Colonic mucosa (tissue), 4 donors: Measurements from ENCODE around the gene NLRX1. TPM values are rescaled to one million over a fixed set of nuclear protein-coding genes. Genes with fewer than 3 reads are reported as not detected.

Experiments
- DNase-seq: peaks from one replicate; pipeline ENCODE4 v3.0.0-alpha.2; 2020
- H3K27ac ChIP-seq: fragments of 200-600 bp; one replicate; pipeline ENCODE4 v1.8.0; 2021
- H3K27me3 ChIP-seq: fragments of 200-600 bp; one replicate; pipeline ENCODE4 v1.8.0; 2021
- H3K36me3 ChIP-seq: fragments of 200-600 bp; one replicate; pipeline ENCODE4 v1.8.0; 2021
- H3K4me1 ChIP-seq: fragments of 200-600 bp; one replicate; pipeline ENCODE4 v1.8.0; 2021; ENCODE audit warnings: mild to moderate bottlenecking
- H3K4me3 ChIP-seq: fragments of 200-600 bp; one replicate; pipeline ENCODE4 v1.8.0; 2021
- H3K9ac ChIP-seq, 2 donors: one replicate each; pipeline ENCODE4 v1.7.0; 2013; ENCODE audit warnings: control low read depth in 2 of 2, low read depth in 2 of 2, low read length in 2 of 2
- H3K9me3 ChIP-seq: fragments of 200-600 bp; one replicate; pipeline ENCODE4 v1.8.0; 2021
- CTCF ChIP-seq: fragments of 200-600 bp; IDR thresholded peaks from one replicate; pipeline ENCODE4 v1.8.0; 2022; ENCODE audit warnings: antibody characterized with exemption, mild to moderate bottlenecking
- intact Hi-C: fragments of 100-400 bp; cut with DNase I; formaldehyde crosslinking; loops from one replicate; pipeline ENCODE4 v1.14.1; 2022
- total RNA-seq, 2 donors: library from RNA; stranded (reverse); fragmentation: NEBNext Ultra II Directional in 1 of 2; extraction: Animal tissue kit (Norgen Biotek cat#: 25700) in 1 of 2; gene quantifications; one replicate each; pipeline ENCODE4 v1.2.1, GENCODE V29; 2021
- donor health status: healthy.
- donor health status: DM: no; HTN: no; CAD: no.
- donor health status: DM: no; HTN: no; CAD: no.

NLRX1 gene
- total RNA-seq, 2 donors from 2014 or later, result 16.5 to 17.1 TPM

GRCh38 chr11:119145551-119145950, 23.0 kb upstream of the NLRX1 start:
- intact Hi-C loops, result no loop called here
- Histone ChIP-seq H3K9ac (no peak overlapping the region), H3K36me3 (no peaks in the 10 kb centered on the region), H3K9me3 (no peaks in the 10 kb centered on the region), H3K27ac (no peak overlapping the region), H3K27me3 (peaks cover 26% of the 10 kb centered on the region), H3K4me3 (no peak overlapping the region), H3K4me1 (no peaks in the 10 kb centered on the region)
- TF ChIP-seq CTCF, result no peak
- no peak for DNase-seq

GRCh38 chr11:119147604-119148333, 20.8 kb upstream of the NLRX1 start:
- no peak for TF ChIP-seq CTCF
- H3K9ac ChIP-seq, result no peak overlapping the region
- no peaks in the 10 kb centered on the region for H3K9me3 ChIP-seq
- H3K36me3 ChIP-seq, result no peaks in the 10 kb centered on the region
- no peaks in the 10 kb centered on the region for H3K4me1 ChIP-seq
- H3K27ac ChIP-seq, result no peak overlapping the region
- intact Hi-C loops, result no loop called here
- no peak overlapping the region for H3K4me3 ChIP-seq
- DNase-seq, result no peak
- peaks cover 26% of the 10 kb centered on the region for H3K27me3 ChIP-seq

- H3K9me3 ChIP-seq, result no peaks in the 10 kb centered on the region
- no peak for TF ChIP-seq CTCF
- peaks cover 26% of the 10 kb centered on the region for H3K27me3 ChIP-seq
- H3K9ac ChIP-seq, result peak overlapping the region in 1 of 2 donors; percentile 27
- H3K36me3 ChIP-seq, result no peaks in the 10 kb centered on the region
- no peak for DNase-seq
- H3K4me1 ChIP-seq, result no peaks in the 10 kb centered on the region
- intact Hi-C loops, result no loop called here
- H3K27ac ChIP-seq, result no peak overlapping the region
- peak overlapping the region; percentile 53 for H3K4me3 ChIP-seq
Observed at GRCh38 chr11:119148720-119149017, 19.9 kb upstream of the NLRX1 start.

GRCh38 chr11:119149018-119149785, 19.3 kb upstream of the NLRX1 start, which contains the start of gene ABCG4:
Gene ABCG4 (plus strand): TSS chr11:119149052. CDS start chr11:119149966, 914 bp downstream.
- no peaks in the 10 kb centered on the region for H3K9me3 ChIP-seq
- DNase-seq, result no peak
- intact Hi-C loops, result no loop called here
- peak within 1 kb of the TSS; percentile 53 for H3K4me3 ChIP-seq
- H3K4me1 ChIP-seq, result no peaks in the 10 kb centered on the region
- H3K36me3 ChIP-seq, result no peaks in the 10 kb centered on the region
- peak within 1 kb of the TSS in 1 of 2 donors; percentile 27 for H3K9ac ChIP-seq
- TF ChIP-seq CTCF, result no peak
- peaks cover 26% of the 10 kb centered on the region for H3K27me3 ChIP-seq
- H3K27ac ChIP-seq, result no peak within 1 kb of the TSS

- Histone ChIP-seq H3K27ac (no peak overlapping the region), H3K4me1 (no peaks in the 10 kb centered on the region), H3K9ac (no peak overlapping the region), H3K4me3 (no peak overlapping the region), H3K9me3 (no peaks in the 10 kb centered on the region), H3K27me3 (peaks cover 26% of the 10 kb centered on the region), H3K36me3 (no peaks in the 10 kb centered on the region)
- DNase-seq, result no peak
- intact Hi-C loops, result no loop called here
- TF ChIP-seq CTCF, result no peak
Observed at GRCh38 chr11:119149786-119150275, 18.7 kb upstream of the NLRX1 start.
